IPS-18a (cell line): ENCODE data around the gene SLC39A7.

Experiments
- H3K27ac ChIP-seq: one replicate; pipeline ENCODE4 v1.5.1; 2013; ENCODE audit warnings: low read length
- H3K27me3 ChIP-seq: one replicate; pipeline ENCODE4 v1.6.1; 2013; ENCODE audit warnings: mild to moderate bottlenecking, low read length; ENCODE audit not compliant: control insufficient read depth, insufficient read depth
- H3K36me3 ChIP-seq: one replicate; pipeline ENCODE4 v1.6.1; 2013; ENCODE audit warnings: low read depth, low read length; ENCODE audit not compliant: control insufficient read depth
- H3K4me1 ChIP-seq: one replicate; pipeline ENCODE4 v1.6.1; 2013; ENCODE audit warnings: low read depth, low read length; ENCODE audit not compliant: control insufficient read depth
- H3K4me3 ChIP-seq: one replicate; pipeline ENCODE4 v1.5.1; 2013; ENCODE audit warnings: low read length
- H3K9ac ChIP-seq: one replicate; pipeline ENCODE4 v1.6.1; 2013; ENCODE audit warnings: mild to moderate bottlenecking, low read length, moderate library complexity
- H3K9me3 ChIP-seq: one replicate; pipeline ENCODE4 v1.6.1; 2013; ENCODE audit warnings: low read depth, low read length; ENCODE audit not compliant: control insufficient read depth

SLC39A7 gene

DNA sequence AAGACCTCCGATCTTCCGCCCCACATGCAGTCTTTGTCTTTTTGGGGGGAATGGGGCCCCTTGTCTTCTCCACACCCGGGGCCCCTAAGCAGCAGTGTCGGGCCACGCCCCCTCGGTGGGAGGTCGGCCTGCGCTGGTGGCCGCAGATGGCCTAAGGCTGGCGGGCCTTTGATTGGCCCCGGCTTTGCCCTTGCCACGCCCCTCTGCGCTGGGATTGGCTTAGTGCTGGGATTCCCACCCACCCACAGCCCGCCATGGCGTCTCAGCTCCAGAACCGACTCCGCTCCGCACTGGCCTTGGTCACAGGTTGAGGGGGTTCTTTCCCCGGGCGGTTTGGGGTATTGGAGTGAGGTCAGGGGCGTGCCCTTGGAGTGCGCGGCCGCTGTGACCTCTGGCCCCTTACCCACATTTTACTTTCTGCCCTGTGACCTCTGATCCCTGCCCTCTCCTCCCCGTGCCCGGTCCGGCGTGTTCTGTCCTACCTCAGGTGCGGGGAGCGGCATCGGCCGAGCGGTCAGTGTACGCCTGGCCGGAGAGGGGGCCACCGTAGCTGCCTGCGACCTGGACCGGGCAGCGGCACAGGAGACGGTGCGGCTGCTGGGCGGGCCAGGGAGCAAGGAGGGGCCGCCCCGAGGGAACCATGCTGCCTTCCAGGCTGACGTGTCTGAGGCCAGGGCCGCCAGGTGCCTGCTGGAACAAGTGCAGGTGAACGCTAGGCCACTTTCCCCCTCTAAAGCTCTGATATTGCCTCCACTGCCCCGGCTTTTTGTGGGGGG, 3.9 kb downstream of the SLC39A7 start, which contains the start of gene HSD17B8:
Gene HSD17B8 (plus strand): TSS at position 241 of the 776 bp plus-strand sequence. CDS start 14 bp downstream, at position 255.
- Histone ChIP-seq H3K9ac (peak within 1 kb of the TSS; percentile 49), H3K4me3 (peak within 1 kb of the TSS; percentile 77), H3K27me3 (peaks cover 31% of the 10 kb centered on the region), H3K36me3 (peaks cover 18% of the 10 kb centered on the region), H3K27ac (no peak within 1 kb of the TSS), H3K9me3 (no peaks in the 10 kb centered on the region), H3K4me1 (peaks cover 18% of the 10 kb centered on the region)

DNA sequence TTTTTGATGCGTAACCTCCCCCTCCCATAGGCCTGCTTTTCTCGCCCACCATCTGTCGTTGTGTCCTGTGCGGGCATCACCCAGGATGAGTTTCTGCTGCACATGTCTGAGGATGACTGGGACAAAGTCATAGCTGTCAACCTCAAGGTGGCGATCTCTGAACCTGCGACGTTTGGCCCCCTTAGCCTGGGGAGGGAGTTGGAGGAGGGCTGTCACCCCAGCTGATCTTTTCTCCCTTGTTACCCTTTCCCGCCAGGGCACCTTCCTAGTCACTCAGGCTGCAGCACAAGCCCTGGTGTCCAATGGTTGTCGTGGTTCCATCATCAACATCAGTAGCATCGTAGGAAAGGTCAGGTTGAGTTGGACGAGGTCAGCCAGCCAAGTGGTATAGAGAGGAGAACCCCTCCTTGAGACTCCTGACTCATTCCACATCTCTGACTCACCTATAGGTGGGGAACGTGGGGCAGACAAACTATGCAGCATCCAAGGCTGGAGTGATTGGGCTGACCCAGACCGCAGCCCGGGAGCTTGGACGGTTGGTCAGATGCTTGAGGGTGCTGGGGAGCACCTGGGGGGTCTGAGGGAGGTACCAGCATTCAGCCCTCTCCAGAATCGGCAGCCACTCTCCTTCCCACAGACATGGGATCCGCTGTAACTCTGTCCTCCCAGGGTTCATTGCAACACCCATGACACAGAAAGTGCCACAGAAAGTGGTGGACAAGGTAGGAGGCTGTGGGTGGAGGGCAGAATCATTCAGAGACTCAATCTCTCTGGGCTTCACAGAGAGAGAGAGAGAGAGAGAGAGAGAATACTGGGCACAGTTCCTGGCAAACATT, 4.7 kb downstream of the SLC39A7 start:
- H3K36me3 ChIP-seq, result peaks cover 23% of the 10 kb centered on the region
- peak overlapping the region; percentile 77 for H3K4me3 ChIP-seq
- no peak overlapping the region for H3K27ac ChIP-seq
- H3K4me1 ChIP-seq, result peaks cover 17% of the 10 kb centered on the region
- peaks cover 31% of the 10 kb centered on the region for H3K27me3 ChIP-seq
- H3K9ac ChIP-seq, result peak overlapping the region; percentile 49
- no peaks in the 10 kb centered on the region for H3K9me3 ChIP-seq

- Histone ChIP-seq H3K4me3 (no peak overlapping the region), H3K9ac (no peak overlapping the region), H3K9me3 (no peaks in the 10 kb centered on the region), H3K36me3 (peaks cover 28% of the 10 kb centered on the region), H3K27ac (no peak overlapping the region), H3K4me1 (peaks cover 17% of the 10 kb centered on the region), H3K27me3 (peaks cover 38% of the 10 kb centered on the region)
Observed at GRCh38 chr6:33206027-33206863, 5.6 kb downstream of the SLC39A7 start.

- Histone ChIP-seq H3K9me3 (no peaks in the 10 kb centered on the region), H3K27ac (no peak overlapping the region), H3K9ac (peak overlapping the region; percentile 74), H3K27me3 (peaks cover 44% of the 10 kb centered on the region), H3K36me3 (peaks cover 25% of the 10 kb centered on the region), H3K4me1 (peaks cover 17% of the 10 kb centered on the region), H3K4me3 (peak overlapping the region; percentile 80)
Observed at GRCh38 chr6:33206864-33207551, 6.3 kb downstream of the SLC39A7 start.

GRCh38 chr6:33207552-33208090, 7.0 kb downstream of the SLC39A7 start:
- Histone ChIP-seq H3K9ac (peak overlapping the region; percentile 74), H3K27me3 (peaks cover 50% of the 10 kb centered on the region), H3K9me3 (no peaks in the 10 kb centered on the region), H3K4me3 (peak overlapping the region; percentile 80), H3K4me1 (peaks cover 18% of the 10 kb centered on the region), H3K36me3 (peaks cover 19% of the 10 kb centered on the region), H3K27ac (no peak overlapping the region)

GRCh38 chr6:33208091-33208967, 7.7 kb downstream of the SLC39A7 start, which contains the start of gene RING1:
Gene RING1, plus strand, starts transcription at chr6:33208500. Its CDS starts 323 bp downstream, at chr6:33208823.
- peaks cover 57% of the 10 kb centered on the region for H3K27me3 ChIP-seq
- peak within 1 kb of the TSS; percentile 74 for H3K9ac ChIP-seq

GRCh38 chr6:33209856-33210255, 9.2 kb downstream of the SLC39A7 start:
- H3K4me1 ChIP-seq, result peaks cover 16% of the 10 kb centered on the region
- no peak overlapping the region for H3K27ac ChIP-seq
- H3K4me3 ChIP-seq, result no peak overlapping the region
- H3K36me3 ChIP-seq, result peaks cover 9% of the 10 kb centered on the region
- no peaks in the 10 kb centered on the region for H3K9me3 ChIP-seq
- no peak overlapping the region for H3K9ac ChIP-seq
- H3K27me3 ChIP-seq, result peaks cover 73% of the 10 kb centered on the region

More at GRCh38 chr6:33208091-33208967, 7.7 kb downstream of the SLC39A7 start, which contains the start of gene RING1:
- Histone ChIP-seq H3K36me3 (peaks cover 12% of the 10 kb centered on the region), H3K4me3 (peak within 1 kb of the TSS; percentile 80), H3K4me1 (peaks cover 20% of the 10 kb centered on the region), H3K9me3 (no peaks in the 10 kb centered on the region), H3K27ac (no peak within 1 kb of the TSS)

DNA sequence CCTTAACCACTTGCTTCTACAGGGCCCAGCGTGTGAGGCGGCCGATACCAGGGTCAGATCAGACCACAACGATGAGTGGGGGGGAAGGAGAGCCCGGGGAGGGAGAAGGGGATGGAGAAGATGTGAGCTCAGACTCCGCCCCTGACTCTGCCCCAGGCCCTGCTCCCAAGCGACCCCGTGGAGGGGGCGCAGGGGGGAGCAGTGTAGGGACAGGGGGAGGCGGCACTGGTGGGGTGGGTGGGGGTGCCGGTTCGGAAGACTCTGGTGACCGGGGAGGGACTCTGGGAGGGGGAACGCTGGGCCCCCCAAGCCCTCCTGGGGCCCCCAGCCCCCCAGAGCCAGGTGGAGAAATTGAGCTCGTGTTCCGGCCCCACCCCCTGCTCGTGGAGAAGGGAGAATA, 10.5 kb downstream of the SLC39A7 start:
- Histone ChIP-seq H3K27me3 (peaks cover 74% of the 10 kb centered on the region), H3K9me3 (no peaks in the 10 kb centered on the region), H3K4me1 (peaks cover 11% of the 10 kb centered on the region)

GRCh38 chr6:33211666-33212422, 11.2 kb downstream of the SLC39A7 start:
- H3K36me3 ChIP-seq, result peaks cover 9% of the 10 kb centered on the region
- H3K27me3 ChIP-seq, result peaks cover 74% of the 10 kb centered on the region
- no peak overlapping the region for H3K4me3 ChIP-seq

More for the DNA sequence above, 10.5 kb downstream of the SLC39A7 start:
- peaks cover 9% of the 10 kb centered on the region for H3K36me3 ChIP-seq
- H3K27ac ChIP-seq, result no peak overlapping the region
- no peak overlapping the region for H3K9ac ChIP-seq
- no peak overlapping the region for H3K4me3 ChIP-seq

More at GRCh38 chr6:33211666-33212422, 11.2 kb downstream of the SLC39A7 start:
- no peak overlapping the region for H3K9ac ChIP-seq
- no peak overlapping the region for H3K27ac ChIP-seq
- H3K9me3 ChIP-seq, result no peaks in the 10 kb centered on the region
- peaks cover 9% of the 10 kb centered on the region for H3K4me1 ChIP-seq
